GM12878 (cell line): ENCODE measurements around the gene TRIM4. TPM values are rescaled to one million over a fixed set of nuclear protein-coding genes. Genes with fewer than 3 reads are reported as not detected.

Experiments
- ATAC-seq: fragments of 200-7000 bp; cut with Tn5 transposase; 3 replicates; pipeline ENCODE4 v1.9.1; 2020; ENCODE audit warnings: mild to moderate bottlenecking, moderate library complexity
- BruUV-seq: library from RNA; stranded (reverse); fragments of 400-500 nt; replicated peaks from 2 replicates; lab custom pipeline; 2021; lab: Mats Ljungman, UMichigan
- CTCF ChIA-PET: fragments of 300-600 bp; sonication (Branson Sonifier 250); formaldehyde crosslinking; extraction: SDS; loops from one replicate; lab custom pipeline; 2021; ENCODE audit warnings: inconsistent platforms; lab: Yijun Ruan, JAX
- POLR2A ChIA-PET: fragments of 350-600 bp; formaldehyde crosslinking; extraction: SDS; loops from one replicate; lab custom pipeline; 2021; ENCODE audit warnings: inconsistent platforms; lab: Charles Lee
- RAD21 ChIA-PET: fragments of 300-600 bp; sonication (Branson Sonifier 250); formaldehyde crosslinking; loops from one replicate; lab custom pipeline; 2023; ENCODE audit warnings: antibody characterized with exemption; ENCODE audit not compliant: unreplicated experiment; lab: Charles Lee
- SMC1A ChIA-PET: fragments of 300-600 bp; sonication (Branson Sonifier 250); formaldehyde crosslinking; loops from one replicate; lab custom pipeline; 2023; ENCODE audit not compliant: unreplicated experiment, uncharacterized antibody; lab: Charles Lee
- DNase-seq: peaks from one replicate; pipeline ENCODE4 v3.0.0-alpha.2; 2011; ENCODE audit warnings: low read depth, low spot score
- FAIRE-seq: peaks from 3 replicates; lab custom pipeline; 2011; peaks lifted over from hg19 to GRCh38; lab: Jason Lieb, UNC
- H2AFZ ChIP-seq: 2 replicates; pipeline ENCODE4 v1.6.0; 2011; ENCODE audit warnings: low read depth, low read length, control low read depth; ENCODE audit not compliant: control insufficient read depth
- H3K27ac ChIP-seq: 2 replicates; pipeline ENCODE4 v1.5.1; 2011; ENCODE audit warnings: control low read depth; ENCODE audit not compliant: control insufficient read depth, insufficient read depth
- H3K27me3 ChIP-seq, 2 experiments: replicated peaks in 1 of 2; 2 replicates each; pipeline versions ENCODE4 v1.6.0 to v1.6.1; 2011; ENCODE audit warnings: low read length in 1 of 2; ENCODE audit not compliant: control insufficient read depth in 2 of 2, insufficient read depth in 2 of 2
- H3K36me3 ChIP-seq, 2 experiments: 2 replicates each; pipeline ENCODE4 v1.5.1; 2011; ENCODE audit warnings: low read length in 1 of 2; ENCODE audit not compliant: control insufficient read depth in 2 of 2, insufficient read depth in 2 of 2
- H3K4me1 ChIP-seq: 2 replicates; pipeline ENCODE4 v1.6.1; 2011; ENCODE audit warnings: mild to moderate bottlenecking, low read length, moderate library complexity, mixed read lengths; ENCODE audit not compliant: control insufficient read depth, insufficient read depth
- H3K4me2 ChIP-seq: 2 replicates; pipeline ENCODE4 v1.6.0; 2011; ENCODE audit warnings: control low read depth; ENCODE audit not compliant: control insufficient read depth, insufficient read depth
- H3K4me3 ChIP-seq: fragments of 200-600 bp; sonication (generic); 2 replicates; pipeline ENCODE4 v1.5.1; 2016
- H3K79me2 ChIP-seq: 2 replicates; pipeline ENCODE4 v1.6.0; 2011; ENCODE audit warnings: low read length; ENCODE audit not compliant: control insufficient read depth, insufficient read depth
- H3K9ac ChIP-seq: 2 replicates; pipeline ENCODE4 v1.8.0; 2011; ENCODE audit warnings: low read length, control low read depth, mixed read lengths; ENCODE audit not compliant: control insufficient read depth, insufficient read depth
- H3K9me3 ChIP-seq: replicated peaks from 3 replicates; pipeline ENCODE4 v1.5.1; 2011; ENCODE audit warnings: mild to moderate bottlenecking, low read length; ENCODE audit not compliant: control insufficient read depth, insufficient read depth
- H4K20me1 ChIP-seq: 2 replicates; pipeline ENCODE4 v1.6.0; 2011; ENCODE audit not compliant: control insufficient read depth, insufficient read depth
- BMI1 ChIP-seq: fragments of 450-650 bp; IDR thresholded peaks from 2 replicates; pipeline ENCODE4 v1.6.1; 2016; ENCODE audit warnings: mild to moderate bottlenecking, moderate library complexity, borderline replicate concordance
- PBX3 ChIP-seq: IDR thresholded peaks from 2 replicates; pipeline ENCODE4 v1.6.1; 2011; ENCODE audit warnings: mild to moderate bottlenecking, low read depth, low read length, moderate library complexity; ENCODE audit not compliant: insufficient replicate concordance
- PRDM15 ChIP-seq: fragments of 450-650 bp; formaldehyde crosslinking; IDR thresholded peaks from 2 replicates; pipeline ENCODE4 v1.4.0; 2020; ENCODE audit warnings: mild to moderate bottlenecking, moderate library complexity
- RBBP5 ChIP-seq: fragments of 200-600 bp; sonication (generic); conservative IDR thresholded peaks from 2 replicates; pipeline ENCODE4 v1.6.1; 2016
- SPI1 ChIP-seq: IDR thresholded peaks from 2 replicates; pipeline ENCODE4 v1.6.1; 2011; ENCODE audit warnings: low read depth, mild to moderate bottlenecking, low read length, moderate library complexity, borderline replicate concordance; ENCODE audit not compliant: insufficient read depth
- SREBF1 ChIP-seq: IDR thresholded peaks from 2 replicates; pipeline ENCODE4 v1.6.1; 2012; ENCODE audit warnings: mild to moderate bottlenecking, low read length
- ZBTB33 ChIP-seq: fragments of 450-650 bp; IDR thresholded peaks from 2 replicates; pipeline ENCODE4 v1.6.1; 2017; ENCODE audit warnings: mild to moderate bottlenecking
- WGBS: methylation state at CpG from one replicate; pipeline ENCODE4 v1.1.6; 2016; ENCODE audit warnings: low lambda C conversion rate; ENCODE audit not compliant: insufficient replicate concordance, insufficient coverage; ENCODE audit errors: missing lambda C conversion rate; 5-methylcytosine and 5-hydroxymethylcytosine counted together
- in situ Hi-C: fragments of 300-500 bp; cut with MboI; formaldehyde crosslinking; loops from 9 replicates; pipeline ENCODE4 v1.14.3; 2018; ENCODE audit warnings: mixed read lengths
- intact Hi-C: fragments of 100-400 bp; cut with micrococcal nuclease; formaldehyde crosslinking; loops from one replicate; pipeline ENCODE4 v1.14.2; 2022; ENCODE audit not compliant: unreplicated experiment
- polyA plus RNA-seq, 11 experiments: library from polyadenylated mRNA; depleted of rRNA in 4 of 11; unstranded in 6 of 11; stranded (reverse) in 5 of 11; fragments of >200 nt; fragmentation: Nextera tagmentation in 4 of 11; fragmentation: Illumina TruSeq in 1 of 11; extraction: Ambion mirVana in 4 of 11; extraction: Trizol in 1 of 11; gene quantifications; 1 replicate in 1 of 11; 2 replicates in 10 of 11; pipeline versions ENCODE4 v1.2.1 to v1.2.3, GENCODE V29; 2011 to 2016; ENCODE audit warnings: inconsistent platforms in 2 of 11, missing spikeins in 2 of 11, low read depth in 1 of 11
- total RNA-seq, 4 experiments: library from RNA; depleted of rRNA in 3 of 4; stranded (reverse); fragments of >200 nt in 3 of 4; fragmentation: Illumina TruSeq in 1 of 4; extraction: Trizol in 1 of 4; gene quantifications; 2 replicates each; pipeline versions ENCODE4 v1.2.1 to v1.2.3, GENCODE V29; 2013 to 2021

Gene TRIM4
- total and polyA plus RNA-seq, 10 of the 15 experiments (the other 5 are each of a cell fraction or from before 2014, with no cell fraction given) = 4.8 to 21.8 (median 17.9) TPM

GRCh38 chr7:99876933-99877332, 42.4 kb downstream of the TRIM4 start, which contains the start of gene OR2AE1:
TSS of gene OR2AE1 (minus strand) at chr7:99877033. CDS start at chr7:99877033, 0 bp downstream.
- ChIA-PET POLR2A (no interaction called here), CTCF (interaction anchor here (0.7 kb wide), 1 partner anchor 35 kb away, joined by 3 read pairs; no protein-coding TSS in a partner anchor), SMC1A (interaction anchor here (1.1 kb wide), 1 partner anchor 15 kb away, joined by 3 read pairs; no protein-coding TSS in a partner anchor), RAD21 (no interaction called here)
- Histone ChIP-seq H3K36me3 (no peaks in the 10 kb centered on the region), H3K27ac (no peak within 1 kb of the TSS), H2AFZ (no peak within 1 kb of the TSS), H3K4me1 (no peaks in the 10 kb centered on the region), H4K20me1 (no peaks in the 10 kb centered on the region), H3K79me2 (no peaks in the 10 kb centered on the region), H3K9ac (no peak within 1 kb of the TSS), H3K9me3 (no peaks in the 10 kb centered on the region), H3K27me3 (no peaks in the 10 kb centered on the region), H3K4me3 (no peak within 1 kb of the TSS), H3K4me2 (no peak within 1 kb of the TSS)
- intact Hi-C loops (no loop called here), in situ Hi-C loops (no loop called here)
- ATAC-seq (no peak), FAIRE-seq (no peak), DNase-seq (no peak)
- BruUV-seq = no TSS peak
- no peak for TF ChIP-seq PRDM15 (CRISPR knock-in tag)
- TF ChIP-seq RBBP5 = no peak
- no peak for TF ChIP-seq BMI1
- 48% methylated on average over 3 of the region's 3 CpGs for WGBS

- Histone ChIP-seq H3K4me3 (no peak overlapping the region), H3K36me3 (no peaks in the 10 kb centered on the region), H3K79me2 (no peaks in the 10 kb centered on the region), H2AFZ (no peak overlapping the region), H4K20me1 (no peaks in the 10 kb centered on the region), H3K4me2 (no peak overlapping the region), H3K4me1 (no peaks in the 10 kb centered on the region), H3K27ac (no peak overlapping the region), H3K9ac (no peak overlapping the region), H3K9me3 (no peaks in the 10 kb centered on the region), H3K27me3 (no peaks in the 10 kb centered on the region)
- CTCF ChIA-PET = no interaction called here
- in situ Hi-C loops (no loop called here), intact Hi-C loops (no loop called here)
- WGBS = 88% methylated on average over 5 of the region's 5 CpGs
- no peak; the same call in 2 of the 3 replicates for ATAC-seq
- no peak for DNase-seq
- RAD21 ChIA-PET = no interaction called here
- BruUV-seq = no TSS peak
- SMC1A ChIA-PET = interaction anchor here (1.0 kb wide), 1 partner anchor 13 kb away, joined by 3 read pairs; no protein-coding TSS in a partner anchor
- FAIRE-seq = no peak
- POLR2A ChIA-PET = no interaction called here
- TF ChIP-seq SPI1 (peak; percentile 76), PBX3 (no peak), ZBTB33 (no peak), SREBF1 (no peak)
Observed at GRCh38 chr7:99876491-99876890, 42.8 kb downstream of the TRIM4 start.
